Activated naive CD4-positive, alpha-beta T cell treated with anti-CD3 and anti-CD28 coated beads, Interleukin-2, amount 50 U/mL, for 72 hours (primary cell): ENCODE results near the gene LRRC14B. TPM values are rescaled to one million over a fixed set of nuclear protein-coding genes. Genes with fewer than 3 reads are reported as not detected.

Experiments used
- ATAC-seq, 2 donors: fragments of 150-1000 bp; cut with Tn5 transposase; 2 replicates each; pipeline ENCODE4 v1.10.0; 2021; ENCODE audit warnings: mild to moderate bottlenecking in 2 of 2, moderate library complexity in 2 of 2
- DNase-seq, 2 donors: peaks; one replicate each; pipeline ENCODE4 v3.0.0; 2021 to 2022; ENCODE audit warnings: low spot score in 2 of 2
- H3K27ac Mint-ChIP-seq, 2 donors: one replicate each; pipeline ENCODE4 v1.8.0; 2022; ENCODE audit warnings: mild to moderate bottlenecking in 2 of 2, mixed read lengths in 2 of 2
- H3K36me3 Mint-ChIP-seq, 2 donors: one replicate each; pipeline ENCODE4 v1.8.0; 2022; ENCODE audit warnings: mixed read lengths in 2 of 2
- H3K9me3 Mint-ChIP-seq, 2 donors: one replicate each; pipeline ENCODE4 v1.8.0; 2022; ENCODE audit warnings: mixed read lengths in 2 of 2
- total RNA-seq, 2 donors: library from RNA; stranded (reverse); gene quantifications; one replicate each; pipeline ENCODE4 v1.2.3, GENCODE V29; 2022

The LRRC14B gene
- total RNA-seq, 2 donors from 2014 or later: 0.16 TPM; not detected in 1

DNA sequence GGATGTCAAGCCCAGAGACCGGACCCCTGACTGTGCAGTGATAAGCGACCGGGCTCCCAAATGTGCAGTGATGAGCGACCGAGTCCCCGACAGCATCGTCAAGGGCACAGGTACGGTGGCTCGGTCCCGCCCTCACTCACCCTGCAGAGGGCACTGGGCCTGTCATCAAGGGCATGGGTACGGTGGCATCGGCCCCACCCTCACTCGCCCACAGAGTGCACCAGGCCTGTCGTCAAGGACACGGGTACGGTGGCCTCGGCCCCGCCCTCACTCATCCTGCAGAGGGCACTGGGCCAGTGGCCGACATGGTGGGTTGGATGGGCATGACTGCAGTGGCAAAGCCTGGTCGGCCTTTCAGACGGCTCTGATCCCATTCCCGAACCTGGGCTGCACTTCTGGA, 9.7 kb upstream of the LRRC14B start:
- H3K9me3 Mint-ChIP-seq: no peaks in the 10 kb centered on the region
- DNase-seq (no peak), ATAC-seq (no peak)
- H3K36me3 Mint-ChIP-seq: no peaks in the 10 kb centered on the region
- H3K27ac Mint-ChIP-seq: no peak overlapping the region

DNA sequence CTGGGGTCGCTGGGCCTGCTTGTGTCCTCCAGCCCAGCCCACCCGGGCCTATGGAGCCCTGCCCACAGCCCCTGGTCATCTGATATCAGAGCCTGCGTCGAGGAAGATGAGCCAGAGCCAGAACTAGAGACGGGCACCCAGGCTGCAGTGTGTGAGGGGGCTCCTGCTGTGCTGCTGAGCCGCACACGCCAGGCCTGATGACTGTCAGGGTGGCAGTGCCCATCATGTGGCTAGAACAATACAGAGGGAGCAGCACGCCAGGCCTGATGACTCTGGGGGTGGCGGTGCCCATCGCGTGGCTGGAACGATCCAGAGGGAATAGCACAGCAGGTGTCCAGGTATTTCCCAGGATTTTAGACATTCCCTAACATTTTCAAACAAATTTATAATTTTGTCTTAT, 9.2 kb upstream of the LRRC14B start:
- no peaks in the 10 kb centered on the region for H3K36me3 Mint-ChIP-seq
- H3K27ac Mint-ChIP-seq: peak overlapping the region in 1 of 2 donors; percentile 10
- H3K9me3 Mint-ChIP-seq: no peaks in the 10 kb centered on the region
- ATAC-seq (no peak), DNase-seq (no peak)

DNA sequence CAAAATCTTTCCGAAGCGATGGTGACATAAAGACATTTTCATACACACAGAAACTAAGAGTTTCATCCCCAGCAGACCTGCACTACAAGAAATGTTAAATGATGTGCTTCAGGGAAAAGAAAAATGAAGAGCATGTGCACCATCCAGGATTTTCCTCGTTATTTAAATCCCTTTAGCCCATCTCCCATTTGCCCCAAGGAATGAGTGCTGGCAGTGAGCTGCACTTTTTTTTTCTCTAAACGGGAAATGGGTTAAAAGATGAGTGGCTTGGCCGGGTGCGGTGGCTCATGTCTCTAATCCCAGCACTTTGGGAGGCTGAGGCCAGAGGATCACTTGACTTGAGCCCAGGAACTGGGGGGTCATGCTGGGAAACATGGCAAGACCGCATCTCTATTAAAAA, 6.8 kb upstream of the LRRC14B start:
- Mint-ChIP-seq H3K36me3 (no peaks in the 10 kb centered on the region), H3K9me3 (no peaks in the 10 kb centered on the region), H3K27ac (no peak overlapping the region)
- DNase-seq: no peak
- no peak for ATAC-seq

DNA sequence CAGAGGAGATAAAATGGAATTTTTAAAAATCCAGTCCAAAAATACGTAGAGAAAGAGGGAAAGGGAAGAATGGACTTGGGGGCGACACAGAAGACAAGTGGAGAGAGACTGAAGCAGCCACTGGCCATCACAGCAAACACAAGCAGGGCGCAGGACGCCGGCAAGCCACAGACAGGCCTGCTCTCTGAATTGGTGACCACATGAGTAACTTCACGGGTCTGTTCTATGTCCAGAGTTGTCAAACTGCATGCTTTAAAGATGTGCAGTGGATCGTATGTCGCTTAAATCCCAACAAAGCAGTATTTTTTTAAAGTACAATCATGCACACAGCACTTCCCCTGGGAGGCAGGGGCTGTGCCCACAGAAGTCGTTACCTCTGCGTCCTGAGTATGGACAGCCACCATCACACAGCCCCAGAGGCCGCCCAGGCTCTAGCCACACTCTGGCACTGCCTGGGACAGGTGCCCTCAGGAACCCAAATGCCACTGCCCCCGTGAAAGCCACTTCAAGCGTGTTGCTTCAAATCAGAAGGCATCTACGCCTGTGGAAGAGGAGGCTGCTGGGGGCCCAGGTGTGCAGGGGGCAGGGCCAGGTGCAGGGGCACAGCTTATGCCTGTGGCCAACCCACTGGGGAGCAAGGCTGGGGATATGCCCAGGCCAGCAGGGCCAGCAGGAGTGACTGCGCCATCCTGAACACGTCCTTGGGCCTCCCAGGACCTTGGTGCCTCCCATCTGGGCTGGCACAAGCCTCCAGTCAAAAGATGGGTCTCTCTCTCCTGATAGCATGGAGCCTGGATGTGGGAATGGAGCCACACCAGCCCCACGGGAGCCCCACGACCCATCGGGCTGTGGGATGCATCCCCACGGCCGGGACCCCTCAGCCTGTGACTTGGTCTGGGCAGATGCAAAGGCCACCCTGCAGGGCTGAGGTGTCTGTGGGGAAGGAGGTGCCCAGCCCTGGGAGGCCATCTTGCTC, 5.9 kb upstream of the LRRC14B start:
- Mint-ChIP-seq H3K36me3 (no peaks in the 10 kb centered on the region), H3K9me3 (no peaks in the 10 kb centered on the region)
- ATAC-seq: no peak

DNA sequence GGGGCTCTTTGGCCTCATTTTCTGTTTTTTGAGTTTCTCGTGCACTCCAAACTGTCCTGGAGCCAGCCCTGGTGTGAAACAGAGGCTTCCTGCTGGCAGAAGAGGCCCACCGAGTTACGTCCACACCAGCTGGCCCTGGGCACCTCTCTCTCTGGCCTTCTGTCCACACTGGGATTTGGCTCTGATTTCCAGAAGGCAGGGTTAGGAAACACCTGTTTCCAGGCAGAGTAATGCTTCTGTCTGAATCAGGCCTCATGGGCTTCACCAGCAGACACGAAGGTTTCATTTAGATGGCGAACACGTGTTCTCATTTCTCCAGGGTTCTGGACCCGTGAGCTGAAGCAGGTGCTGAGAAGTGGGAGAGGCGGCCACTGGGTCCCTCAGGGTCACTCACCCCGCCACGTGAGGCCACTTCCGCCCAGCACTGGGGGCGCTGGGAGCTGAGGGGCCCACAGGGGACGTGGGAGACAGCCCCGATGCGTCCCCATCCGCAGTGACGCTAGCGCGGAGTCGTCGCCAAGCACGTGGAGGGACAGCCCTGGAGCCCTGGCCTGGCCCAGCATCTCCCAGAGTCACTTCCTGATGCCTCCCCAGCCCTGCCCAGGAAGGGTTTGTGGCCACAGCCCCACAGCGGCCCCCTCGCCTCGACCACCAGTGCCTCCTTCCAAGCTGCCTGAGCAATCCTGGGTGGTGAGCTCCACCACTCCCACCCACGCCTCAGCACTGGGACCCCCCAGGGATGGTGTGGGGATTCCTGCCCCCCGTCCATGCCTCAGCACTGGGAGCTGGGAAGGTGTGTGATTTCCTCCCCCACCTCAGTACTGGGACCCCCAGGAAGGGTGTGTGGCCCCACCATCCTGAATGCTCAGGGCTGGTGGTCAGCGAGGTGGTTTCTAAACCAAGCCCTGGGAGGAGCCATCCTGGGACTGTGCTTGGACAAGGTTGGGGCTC, 4.9 kb upstream of the LRRC14B start:
- no peak for DNase-seq
- Mint-ChIP-seq H3K9me3 (no peaks in the 10 kb centered on the region), H3K36me3 (no peaks in the 10 kb centered on the region), H3K27ac (no peak overlapping the region)
- ATAC-seq: no peak

More for the DNA sequence above, 5.9 kb upstream of the LRRC14B start:
- no peak for DNase-seq
- H3K27ac Mint-ChIP-seq: no peak overlapping the region

DNA sequence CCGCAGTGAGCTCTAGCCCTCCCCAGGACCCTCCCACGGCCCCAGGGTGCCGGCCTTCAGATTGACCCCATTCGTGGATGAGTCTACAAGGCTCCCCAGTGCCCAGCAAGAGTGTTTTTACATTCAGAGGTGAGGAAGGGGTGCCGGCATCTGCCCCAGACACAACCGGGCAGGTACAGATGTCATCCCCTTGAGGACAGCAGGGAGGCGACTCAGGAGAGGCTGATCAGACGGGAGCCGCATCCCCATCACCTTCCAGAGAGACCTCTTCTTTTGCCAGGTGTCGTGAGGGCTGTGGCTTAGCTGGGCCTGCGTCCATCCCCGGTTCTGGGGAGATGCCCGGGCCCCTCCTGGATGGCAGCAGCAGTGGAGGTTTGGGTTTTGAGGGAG, 4.3 kb upstream of the LRRC14B start:
- Mint-ChIP-seq H3K9me3 (no peaks in the 10 kb centered on the region), H3K36me3 (no peaks in the 10 kb centered on the region)

DNA sequence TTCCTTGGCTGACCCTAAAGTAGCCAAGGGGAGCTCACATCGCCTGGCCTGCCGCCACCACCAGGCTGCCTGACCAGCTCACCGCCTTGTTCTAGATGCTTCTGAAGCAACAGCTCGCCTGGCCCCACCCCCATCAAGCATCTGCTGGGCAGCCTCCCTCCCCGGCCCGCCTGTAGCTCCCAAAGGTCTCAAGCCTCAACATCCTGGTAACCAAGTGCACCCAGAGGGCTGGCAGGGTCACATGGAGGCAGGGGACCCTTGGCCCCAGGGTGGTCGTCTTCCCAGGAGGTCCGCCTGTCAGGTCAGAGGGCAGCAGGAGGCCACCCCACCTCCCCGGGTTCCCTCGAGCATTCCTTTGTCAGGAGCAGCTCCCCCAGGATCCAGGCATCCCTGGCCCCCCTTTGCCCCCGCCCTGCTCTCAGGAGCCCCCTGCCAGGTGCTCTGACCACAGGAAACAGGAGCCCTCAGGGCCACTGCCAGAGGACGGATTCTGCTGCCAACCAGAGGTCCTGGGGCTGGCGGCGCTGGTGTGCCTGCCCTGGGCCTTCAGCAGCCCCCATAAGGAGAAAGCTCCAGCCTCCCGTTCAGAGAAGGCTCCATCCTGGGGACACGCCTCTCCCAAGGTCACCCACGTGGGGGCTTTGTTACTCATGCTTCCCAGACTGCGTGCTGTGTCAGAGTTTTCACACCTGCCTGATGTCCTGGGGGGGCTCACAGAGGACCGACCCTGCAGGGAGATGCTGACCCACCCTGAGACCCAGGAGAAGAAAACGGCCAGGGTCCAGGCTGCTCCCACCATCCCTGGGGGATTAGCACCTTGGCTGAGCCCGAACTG, 3.5 kb upstream of the LRRC14B start:
- peak overlapping the region in 1 of 2 donors; percentile 20 for H3K27ac Mint-ChIP-seq
- no peak for DNase-seq
- no peaks in the 10 kb centered on the region for H3K36me3 Mint-ChIP-seq
- ATAC-seq: no peak
- no peaks in the 10 kb centered on the region for H3K9me3 Mint-ChIP-seq

More for the DNA sequence above, 4.3 kb upstream of the LRRC14B start:
- ATAC-seq: no peak
- no peak overlapping the region for H3K27ac Mint-ChIP-seq
- DNase-seq: no peak

DNA sequence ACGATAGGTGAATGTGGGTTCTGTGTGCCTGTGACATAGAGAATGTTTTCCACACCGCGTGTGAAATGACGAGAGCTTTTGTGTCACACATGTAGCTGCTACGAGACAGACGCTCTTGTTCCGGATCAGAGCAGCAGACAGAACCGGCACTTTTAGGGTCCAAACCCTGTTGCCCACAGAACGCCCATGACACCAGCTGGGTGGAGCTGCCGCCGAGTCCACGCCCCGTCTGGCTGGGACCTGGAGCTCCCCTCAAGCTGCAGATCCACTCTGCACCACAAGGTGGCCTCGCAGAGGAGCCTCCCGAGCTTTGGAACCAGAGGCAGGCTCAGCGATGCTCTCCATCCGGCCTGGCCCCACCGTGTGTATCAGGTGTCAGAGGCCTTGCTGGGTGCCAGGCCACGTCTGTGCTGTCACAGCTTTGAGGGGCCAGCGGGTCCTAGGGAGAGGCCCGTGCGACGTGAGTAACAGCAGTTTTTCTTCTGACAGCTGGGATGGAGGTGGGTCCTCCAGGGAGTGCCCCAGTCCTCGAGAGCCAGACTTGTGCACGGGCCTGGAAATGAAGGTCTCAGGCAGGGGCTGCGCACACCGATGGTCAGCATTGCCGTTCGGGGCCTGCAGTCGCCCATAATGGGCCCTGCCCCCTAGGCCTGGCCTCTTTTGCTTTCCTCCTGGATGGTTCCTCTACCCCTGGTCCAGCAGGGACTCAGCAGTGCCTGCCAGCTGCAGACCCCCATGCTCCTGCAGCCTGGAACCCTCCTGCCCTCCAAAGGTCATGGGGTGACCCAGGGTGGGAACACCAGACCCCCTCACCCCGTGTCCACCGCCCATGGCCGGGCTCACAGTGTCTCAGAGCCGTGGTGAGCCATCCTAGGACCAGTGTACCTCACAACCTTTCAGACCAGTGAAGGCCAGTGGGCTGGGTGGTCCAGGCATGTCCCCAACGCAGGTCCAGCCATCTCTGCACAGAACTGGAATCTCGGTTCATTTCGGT, 2.5 kb upstream of the LRRC14B start:
- no peaks in the 10 kb centered on the region for H3K9me3 Mint-ChIP-seq
- ATAC-seq (peak; percentile 93 to 96), DNase-seq (peak; percentile 81 to 93)
- H3K36me3 Mint-ChIP-seq: no peaks in the 10 kb centered on the region
- peak overlapping the region in 1 of 2 donors; percentile 20 for H3K27ac Mint-ChIP-seq

DNA sequence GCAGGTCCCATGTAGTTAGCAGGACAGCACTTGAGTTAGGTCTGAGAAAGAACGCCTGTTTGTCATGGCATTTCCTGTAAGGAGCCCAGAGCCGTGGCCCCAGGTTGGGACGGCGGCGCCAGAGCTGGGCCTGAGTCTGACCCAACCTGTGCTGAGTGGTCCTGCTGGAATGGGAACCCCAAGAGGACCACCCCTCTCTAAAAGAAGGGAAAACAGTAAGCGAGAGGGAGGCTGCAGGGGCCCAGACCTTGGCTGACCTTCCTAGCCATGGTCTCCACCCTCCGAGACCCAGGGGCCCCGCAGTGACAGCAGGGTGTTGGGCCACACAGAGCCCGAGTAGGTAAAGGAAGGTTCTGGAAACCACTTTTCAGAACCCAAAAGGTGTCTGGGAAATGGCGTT, 1.8 kb upstream of the LRRC14B start:
- Mint-ChIP-seq H3K9me3 (no peaks in the 10 kb centered on the region), H3K27ac (peak overlapping the region in 1 of 2 donors; percentile 20), H3K36me3 (no peaks in the 10 kb centered on the region)
- ATAC-seq: no peak
- DNase-seq: no peak

DNA sequence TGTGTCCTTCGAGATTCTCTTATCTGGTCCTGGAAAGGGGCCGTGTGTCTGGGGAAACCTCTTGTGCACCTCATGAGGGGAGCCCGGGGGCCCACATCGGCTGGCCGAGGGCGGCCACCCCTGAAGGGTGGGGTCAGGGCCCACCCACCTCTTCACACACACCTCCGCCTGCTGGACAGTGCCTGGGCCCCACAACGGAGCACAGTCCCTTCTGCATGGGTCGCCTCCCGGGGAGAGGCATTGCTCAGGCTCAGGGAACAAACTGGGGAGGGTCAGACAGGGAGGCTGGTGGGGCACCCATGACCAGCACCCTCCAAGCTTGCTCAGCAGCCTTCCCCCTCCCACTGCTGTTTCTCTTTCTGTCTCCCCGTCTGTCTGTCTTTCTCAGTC, 1.3 kb upstream of the LRRC14B start:
- Mint-ChIP-seq H3K36me3 (no peaks in the 10 kb centered on the region), H3K9me3 (no peaks in the 10 kb centered on the region), H3K27ac (no peak overlapping the region)
- DNase-seq: no peak
- no peak for ATAC-seq

DNA sequence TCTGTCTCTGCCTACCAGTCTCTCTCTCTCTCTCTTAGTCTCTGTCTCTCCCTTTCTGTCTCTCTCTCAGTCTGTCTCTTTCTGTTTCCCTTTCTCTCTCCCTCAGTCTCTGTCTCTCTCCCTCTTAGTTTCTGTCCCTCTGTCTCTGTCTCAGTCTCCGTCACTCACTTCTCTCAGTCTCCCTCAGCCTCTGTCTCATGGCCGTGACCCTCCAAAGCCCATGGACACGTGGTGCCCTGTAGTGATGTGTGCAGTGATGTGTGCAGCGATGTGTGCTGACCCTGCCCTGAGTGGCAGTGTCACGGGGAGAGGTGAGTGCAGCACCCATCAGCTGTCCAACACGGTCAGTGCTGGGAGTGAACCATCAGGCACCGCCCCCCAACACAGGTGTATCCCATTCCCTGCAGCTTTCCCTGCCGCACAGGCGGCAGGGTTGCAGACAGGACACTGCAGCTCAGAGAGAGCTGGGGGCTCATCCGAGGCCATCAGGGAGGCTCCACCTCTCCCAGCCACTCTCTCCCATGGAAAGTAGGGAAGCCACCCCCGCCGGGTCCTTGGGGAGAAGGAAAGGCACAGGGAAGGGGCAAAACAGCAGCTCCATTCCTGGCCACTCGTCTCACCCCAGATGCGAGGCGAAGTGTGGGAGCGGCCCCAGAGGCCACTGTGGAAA, 794 bp upstream of the LRRC14B start:
- Mint-ChIP-seq H3K9me3 (no peaks in the 10 kb centered on the region), H3K27ac (no peak overlapping the region), H3K36me3 (no peaks in the 10 kb centered on the region)
- peak in 1 of 2 donors; percentile 14 for ATAC-seq
- no peak for DNase-seq

DNA sequence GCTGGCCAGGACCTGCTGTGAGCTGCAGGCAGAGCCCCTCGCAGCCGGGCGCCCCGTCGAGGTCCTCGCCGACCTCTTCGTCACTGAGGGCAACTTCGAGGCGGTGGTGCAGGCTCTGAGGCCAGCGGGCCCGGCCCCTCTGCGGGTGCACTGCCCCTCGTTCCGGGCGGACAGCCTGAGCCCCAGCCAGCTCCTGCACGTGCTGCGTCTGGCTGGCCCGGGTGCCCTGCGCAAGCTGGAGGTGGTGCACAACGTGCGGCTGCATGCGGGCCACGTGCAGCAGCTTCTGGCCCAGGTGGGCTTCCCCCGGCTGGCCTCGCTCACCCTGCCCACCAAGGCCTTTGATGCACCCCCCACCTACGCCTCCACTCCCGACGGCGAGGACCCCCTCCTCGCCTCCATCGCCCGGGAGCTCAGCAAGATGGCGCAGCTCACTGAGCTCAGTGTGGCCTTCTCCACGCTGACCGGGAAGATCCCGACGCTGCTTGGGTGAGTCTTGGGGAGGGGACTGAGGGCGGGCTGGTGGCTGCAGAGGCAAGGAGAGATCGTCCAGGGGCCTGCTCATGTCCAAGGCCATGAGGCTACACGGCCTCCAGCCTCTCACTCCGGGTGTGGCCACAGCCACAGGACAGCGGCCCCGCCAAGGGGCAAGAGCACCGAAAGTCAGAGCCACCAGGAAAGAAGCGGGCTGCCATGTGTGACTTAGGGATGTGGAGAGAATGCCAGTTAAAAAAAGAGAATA, 825 bp downstream of the LRRC14B start:
- no peak for DNase-seq
- no peaks in the 10 kb centered on the region for H3K36me3 Mint-ChIP-seq
- no peaks in the 10 kb centered on the region for H3K9me3 Mint-ChIP-seq
- no peak for ATAC-seq
- H3K27ac Mint-ChIP-seq: peak overlapping the region in 1 of 2 donors; percentile 32

DNA sequence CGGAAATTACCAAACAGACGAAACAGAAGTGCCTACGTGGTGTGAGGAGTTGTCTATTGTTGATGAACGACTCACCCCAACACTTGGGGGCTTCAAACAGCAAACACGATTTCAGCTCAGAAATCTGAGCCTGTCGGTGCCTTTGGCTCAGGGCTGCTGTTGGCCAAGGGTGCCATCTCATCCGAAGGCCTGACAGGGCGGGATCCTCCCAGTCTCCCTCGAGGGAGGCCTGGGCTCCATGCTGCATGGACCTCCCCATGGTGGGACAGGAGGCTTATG, 1.3 kb downstream of the LRRC14B start:
- Mint-ChIP-seq H3K27ac (peak overlapping the region in 1 of 2 donors; percentile 32), H3K9me3 (no peaks in the 10 kb centered on the region), H3K36me3 (no peaks in the 10 kb centered on the region)
- DNase-seq (no peak), ATAC-seq (no peak)

DNA sequence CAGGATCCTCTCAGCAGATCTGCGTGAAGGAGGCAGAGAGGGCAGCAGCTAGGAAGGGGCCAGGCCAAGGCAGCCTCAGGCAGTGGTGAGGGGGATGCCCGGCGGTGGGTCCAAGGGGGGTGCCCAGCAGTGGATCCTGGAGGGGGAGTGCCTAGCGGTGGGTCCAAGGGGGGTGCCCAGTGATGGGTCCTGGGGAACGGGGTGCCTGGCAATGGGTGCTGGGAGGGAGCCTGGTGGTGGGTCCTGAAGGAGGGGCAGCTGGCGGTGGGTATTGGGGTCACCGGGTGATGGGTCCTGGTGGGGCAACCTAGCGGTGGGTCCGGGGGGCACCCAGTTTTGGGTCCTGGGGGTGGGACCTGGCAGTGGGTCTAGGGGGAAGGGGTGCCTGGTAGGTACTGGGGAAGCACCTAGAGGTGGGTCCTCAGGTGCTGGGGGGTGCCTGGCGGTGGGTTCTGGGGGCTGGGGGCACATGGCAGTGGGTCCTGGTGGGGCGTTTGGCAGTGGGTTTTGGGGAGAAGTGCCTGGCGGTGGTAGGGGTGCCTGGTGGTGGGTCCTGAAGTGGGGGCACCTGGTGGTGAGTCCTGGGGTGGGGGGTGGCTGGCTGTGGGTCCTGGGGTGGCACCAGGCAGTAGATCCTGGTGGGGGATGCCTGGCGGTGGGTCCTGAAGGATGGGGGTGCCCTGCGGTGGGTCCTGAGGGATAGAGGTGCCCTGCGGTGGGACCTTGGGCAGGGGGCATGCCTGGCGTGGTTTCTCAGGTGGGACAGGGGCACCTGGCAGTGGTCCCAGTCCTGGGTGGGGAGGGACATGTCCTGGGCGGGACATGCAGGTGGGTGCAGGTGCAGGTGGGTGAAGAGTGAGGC, 1.9 kb downstream of the LRRC14B start:
- no peak for ATAC-seq
- H3K27ac Mint-ChIP-seq: peak overlapping the region in 1 of 2 donors; percentile 32
- H3K9me3 Mint-ChIP-seq: no peaks in the 10 kb centered on the region
- H3K36me3 Mint-ChIP-seq: no peaks in the 10 kb centered on the region
- no peak for DNase-seq
